Left renal pelvis (tissue), 4 donors: ENCODE results near the gene TBC1D8B. TPM values are rescaled to one million over a fixed set of nuclear protein-coding genes. Genes with fewer than 3 reads are reported as not detected.
A peak's percentile ranks its signal among the peaks of the same experiment; 100 is the strongest.
"Not testable (repeated sequence)": the region's sequence is repeated elsewhere in the genome, so short reads cannot be mapped to it uniquely, and the experiment has no call there.

Source experiments
- DNase-seq, 4 donors: peaks; one replicate each; pipeline ENCODE4 v3.0.0-alpha.2; 2013; ENCODE audit warnings: low read depth in 4 of 4, low spot score in 3 of 4
- polyA plus RNA-seq, 4 donors: library from polyadenylated mRNA; unstranded; fragments of 120-200 nt; gene quantifications; one replicate each; pipeline ENCODE4 v1.2.1, GENCODE V29; 2013; ENCODE audit not compliant: insufficient read length in 4 of 4

Gene TBC1D8B
- 10 to 100 TPM in 1 of 4 donors, 1 to 10 TPM in 3; 5.3 to 11.7 (median 6.8) TPM for polyA plus RNA-seq

DNA sequence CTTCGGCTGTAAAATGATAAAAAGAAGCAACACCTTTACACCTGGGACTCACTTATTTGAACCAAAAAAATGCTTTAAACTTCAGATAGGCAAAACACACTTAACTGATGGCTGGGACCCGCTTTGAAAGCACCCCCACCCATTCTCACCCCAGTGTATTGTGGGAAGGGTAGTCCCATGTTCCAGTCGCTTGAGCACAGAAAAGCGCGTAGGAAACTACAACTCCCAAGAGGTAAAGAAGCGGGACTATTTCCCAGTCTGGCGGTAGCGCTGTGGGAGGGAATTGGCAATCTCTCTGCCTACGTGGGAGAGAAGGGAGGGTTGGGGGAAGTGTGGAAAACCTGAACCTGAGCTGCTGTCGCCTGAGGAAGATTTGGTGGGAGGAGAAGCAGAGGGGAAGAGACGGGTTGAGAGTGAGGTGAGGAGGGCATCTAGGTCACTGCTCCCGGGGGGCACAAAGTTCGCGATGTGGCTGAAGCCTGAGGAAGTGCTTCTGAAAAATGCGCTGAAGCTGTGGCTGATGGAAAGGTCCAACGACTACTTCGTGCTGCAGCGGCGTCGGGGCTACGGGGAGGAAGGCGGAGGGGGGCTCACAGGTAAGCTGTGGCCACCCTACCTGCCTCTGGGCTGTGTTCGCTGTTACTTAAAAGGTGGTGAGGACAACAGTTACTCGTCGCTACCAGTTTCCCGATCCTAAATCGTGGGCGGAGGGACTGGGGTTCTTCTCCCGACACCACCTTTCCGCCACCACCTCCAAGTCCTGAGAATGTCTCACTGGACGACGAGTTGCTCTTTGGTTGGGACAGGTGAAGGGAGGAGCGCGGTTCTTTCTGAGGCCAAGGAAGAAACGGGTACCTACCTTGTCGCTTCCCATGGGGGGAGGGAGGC lies at the start of gene TBC1D8B:
TSS of gene TBC1D8B (plus strand) at position 286 of the 888 bp plus-strand sequence. CDS start at position 467, 181 bp downstream.
- DNase-seq: peak; percentile 73 to 81 (median 76)

DNA sequence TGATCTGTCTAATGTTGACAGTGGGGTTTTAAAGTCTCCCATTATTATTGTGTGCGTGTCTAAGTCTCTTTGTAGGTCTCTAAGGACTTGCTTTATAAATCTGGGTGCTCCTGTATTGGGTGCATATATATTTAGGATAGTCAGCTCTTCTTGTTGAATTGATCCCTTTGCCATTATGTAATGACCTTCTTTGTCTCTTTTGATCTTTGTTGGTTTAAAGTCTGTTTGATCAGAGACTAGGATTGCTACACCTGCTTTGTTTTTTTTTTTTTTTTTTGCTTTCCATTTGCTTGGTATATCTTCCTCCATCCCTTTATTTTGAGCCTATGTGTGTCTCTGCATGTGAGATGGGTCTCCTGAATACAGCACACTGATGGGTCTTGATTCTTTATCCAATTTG lies 33.2 kb upstream of the TBC1D8B start:
- not testable (repeated sequence) for DNase-seq

DNA sequence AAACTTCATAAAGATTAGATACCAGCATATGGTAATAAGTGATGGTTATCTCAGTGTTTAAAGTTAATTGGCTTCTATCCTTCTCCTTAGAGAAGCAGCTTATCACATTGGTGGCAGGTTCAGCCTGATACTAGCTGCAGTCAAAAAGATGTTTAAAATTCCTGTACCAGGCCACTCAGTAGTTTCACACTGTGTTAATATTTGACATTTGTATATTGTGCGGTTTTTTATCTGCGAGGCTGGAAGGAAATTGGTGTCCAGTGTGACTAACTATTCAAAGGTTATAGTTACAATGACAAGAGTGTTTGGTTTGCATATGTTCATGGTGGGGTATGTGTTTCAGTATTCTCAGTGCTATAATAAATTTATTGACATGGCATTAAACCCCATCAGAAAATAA lies 27.5 kb upstream of the TBC1D8B start:
- no peak for DNase-seq

DNA sequence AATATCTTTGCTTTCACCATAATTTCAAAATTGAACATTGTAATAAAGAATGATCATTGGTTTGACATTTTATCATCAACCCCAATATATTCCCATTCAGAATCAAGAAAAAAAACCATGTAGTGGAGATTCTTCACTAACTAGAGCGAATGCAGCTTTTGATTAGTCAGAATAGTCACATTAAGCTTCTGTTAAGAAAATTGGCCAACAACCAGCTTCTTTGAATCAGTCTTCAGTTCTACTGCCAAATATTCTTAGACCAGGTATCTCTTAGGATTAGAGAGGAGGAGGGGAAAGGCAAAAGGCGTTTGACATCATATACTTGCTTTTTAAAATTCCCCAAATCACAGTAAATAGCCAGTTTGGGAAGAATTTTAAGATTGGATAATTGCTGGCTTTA lies 22.2 kb upstream of the TBC1D8B start:
- no peak for DNase-seq

DNA sequence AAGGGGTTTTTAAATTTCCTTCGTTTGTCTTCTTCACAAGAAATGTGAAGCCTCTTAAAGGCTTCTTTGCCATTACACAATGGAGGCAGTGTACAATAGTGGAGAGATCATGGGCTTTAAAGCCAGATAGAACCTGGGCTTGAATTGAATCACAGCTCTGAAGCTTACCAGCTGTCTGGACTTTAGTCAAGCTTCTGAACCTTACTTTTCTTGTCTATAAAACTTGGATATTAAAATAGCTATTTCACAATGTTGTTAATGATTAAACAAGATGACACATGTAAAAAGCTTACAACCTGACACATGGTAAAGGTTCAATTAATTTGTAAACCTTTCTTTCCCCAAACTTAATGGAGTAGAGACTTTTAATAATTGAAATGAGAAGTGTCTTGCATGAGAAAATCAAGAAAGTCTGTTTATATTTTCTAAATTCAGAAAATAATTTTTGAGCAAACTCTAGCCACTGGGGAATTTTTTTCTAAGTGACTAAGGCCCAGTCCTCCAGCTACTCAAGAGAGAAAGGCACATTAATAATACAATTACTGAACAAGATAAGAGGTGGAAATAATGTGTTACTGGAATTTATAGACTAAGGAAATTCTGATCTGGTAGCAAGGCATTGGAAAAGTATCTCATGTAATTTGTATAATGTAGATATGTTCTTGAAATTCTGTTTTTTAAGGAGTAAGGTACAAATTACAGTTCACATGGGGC lies 21.7 kb upstream of the TBC1D8B start:
- DNase-seq: no peak

DNA sequence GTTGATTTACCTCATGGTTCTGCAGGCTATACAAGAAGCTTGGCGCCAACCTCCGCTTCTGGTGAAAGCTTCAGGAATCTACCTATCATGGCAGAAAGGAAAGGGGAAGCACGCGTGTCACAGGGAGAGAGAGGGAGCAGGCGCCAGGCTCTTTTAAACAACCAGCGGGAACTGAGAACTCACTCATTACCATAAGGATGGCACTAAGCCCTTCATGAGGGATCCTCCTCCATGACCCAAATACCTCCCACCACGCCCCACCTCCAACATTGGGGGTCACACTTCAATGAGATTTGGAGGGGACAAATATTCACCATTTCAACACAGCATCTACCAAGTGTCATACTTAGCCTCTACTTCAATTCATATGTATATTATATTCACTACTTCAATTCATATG lies 18.8 kb upstream of the TBC1D8B start:
- DNase-seq: no peak

DNA sequence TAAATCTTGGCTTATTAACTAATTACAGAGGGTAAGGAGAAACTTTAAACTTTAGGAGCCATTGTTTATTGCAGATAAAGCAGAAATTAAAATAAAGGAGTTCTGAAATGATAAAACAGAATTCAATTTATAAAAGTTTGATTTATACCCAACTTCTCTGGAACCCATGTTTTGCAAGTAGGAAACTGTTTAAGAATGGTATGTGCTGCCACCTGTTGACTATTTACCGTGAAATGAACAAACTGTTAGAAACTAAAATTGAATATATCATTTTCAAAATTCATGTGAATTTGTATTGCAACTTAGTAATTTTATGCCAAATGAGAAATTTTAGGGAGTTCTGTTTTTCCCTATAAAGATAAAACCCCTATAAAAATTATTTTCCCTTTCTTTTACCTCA lies 11.0 kb upstream of the TBC1D8B start:
- no peak for DNase-seq

DNA sequence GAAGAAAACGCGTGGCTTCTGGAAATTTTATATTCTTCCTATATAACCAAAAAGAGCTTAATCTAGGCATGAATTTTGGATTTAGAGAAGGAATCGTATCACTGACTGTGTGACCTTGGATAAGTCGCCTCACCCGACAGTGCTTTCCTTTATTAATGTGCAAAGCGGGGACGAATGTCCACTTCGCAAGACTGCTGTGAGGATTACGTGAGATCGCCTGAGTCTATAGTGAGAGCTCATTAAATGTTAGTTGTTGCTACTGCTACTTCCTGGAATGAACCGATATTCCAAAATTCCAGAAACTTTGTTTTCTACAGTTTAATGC lies 448 bp upstream of the TBC1D8B start:
- peak in 1 of 4 donors; percentile 14 for DNase-seq

DNA sequence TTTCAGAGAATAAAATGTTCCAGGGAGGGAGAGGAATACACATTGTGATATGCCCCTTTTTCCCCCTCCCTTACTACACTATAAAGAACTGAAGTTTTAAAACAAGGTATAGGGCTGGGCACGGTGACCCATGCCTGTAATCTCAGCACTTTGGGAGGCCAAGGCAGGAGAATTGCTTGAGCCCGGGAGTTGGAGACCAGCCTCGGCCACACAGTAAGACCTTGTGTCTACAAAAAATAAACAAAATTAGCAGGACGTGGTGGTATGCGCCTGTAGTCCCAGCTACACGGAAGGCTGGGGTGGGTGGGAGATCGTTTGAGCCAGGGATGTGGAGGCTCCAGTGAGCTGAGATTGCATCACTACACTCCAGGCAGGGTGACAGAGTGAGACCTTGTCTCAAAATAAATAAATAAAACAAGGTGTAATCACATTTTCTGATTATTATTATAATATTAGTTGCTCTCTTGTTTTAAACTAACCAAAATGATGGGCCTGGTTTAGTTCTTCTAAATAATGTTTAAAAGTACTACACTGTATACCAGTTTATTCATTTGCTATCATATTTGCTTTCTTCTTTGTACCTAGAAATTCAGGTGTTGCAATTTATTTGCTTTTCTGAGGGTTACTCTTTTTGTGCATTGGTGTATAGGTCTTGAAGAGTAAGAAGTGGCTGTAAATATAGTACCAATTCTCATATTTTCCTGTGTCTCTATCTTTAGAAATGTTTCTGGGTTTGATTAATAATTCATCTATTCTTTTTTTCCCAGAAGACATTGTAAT lies 8.8 kb downstream of the TBC1D8B start:
- DNase-seq: no peak

DNA sequence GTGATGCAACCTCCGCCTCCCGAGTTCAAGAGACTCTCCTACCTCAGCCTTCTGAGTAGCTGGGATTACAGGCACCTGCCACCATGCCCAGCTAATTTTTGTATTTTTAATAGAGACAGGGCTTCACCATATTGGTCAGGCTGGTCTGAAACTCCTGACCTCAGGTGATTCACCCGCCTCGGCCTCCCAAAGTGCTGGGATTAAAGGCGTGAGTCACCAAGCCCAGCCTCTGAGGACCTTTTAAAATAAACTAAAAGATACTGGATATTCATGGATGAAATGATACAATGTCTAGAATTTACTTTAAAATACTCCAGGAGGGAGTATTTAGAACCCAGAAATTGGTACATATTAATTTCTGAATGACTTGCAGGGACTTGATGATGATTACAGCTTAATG lies 10.5 kb downstream of the TBC1D8B start:
- DNase-seq: not testable (repeated sequence)

DNA sequence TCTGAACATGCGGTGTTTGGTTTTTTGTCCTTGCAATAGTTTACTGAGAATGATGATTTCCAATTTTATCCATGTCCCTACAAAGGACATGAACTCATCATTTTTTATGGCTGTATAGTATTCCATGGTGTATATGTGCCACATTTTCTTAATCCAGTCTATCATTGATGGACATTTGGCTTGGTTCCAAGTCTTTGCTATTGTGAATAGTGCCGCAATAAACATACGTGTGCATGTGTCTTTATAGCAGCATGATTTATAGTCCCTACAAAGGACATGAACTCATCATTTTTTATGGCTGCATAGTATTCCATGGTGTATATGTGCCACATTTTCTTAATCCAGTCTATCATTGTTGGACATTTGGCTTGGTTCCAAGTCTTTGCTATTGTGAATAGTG lies 11.6 kb downstream of the TBC1D8B start:
- not testable (repeated sequence) for DNase-seq

DNA sequence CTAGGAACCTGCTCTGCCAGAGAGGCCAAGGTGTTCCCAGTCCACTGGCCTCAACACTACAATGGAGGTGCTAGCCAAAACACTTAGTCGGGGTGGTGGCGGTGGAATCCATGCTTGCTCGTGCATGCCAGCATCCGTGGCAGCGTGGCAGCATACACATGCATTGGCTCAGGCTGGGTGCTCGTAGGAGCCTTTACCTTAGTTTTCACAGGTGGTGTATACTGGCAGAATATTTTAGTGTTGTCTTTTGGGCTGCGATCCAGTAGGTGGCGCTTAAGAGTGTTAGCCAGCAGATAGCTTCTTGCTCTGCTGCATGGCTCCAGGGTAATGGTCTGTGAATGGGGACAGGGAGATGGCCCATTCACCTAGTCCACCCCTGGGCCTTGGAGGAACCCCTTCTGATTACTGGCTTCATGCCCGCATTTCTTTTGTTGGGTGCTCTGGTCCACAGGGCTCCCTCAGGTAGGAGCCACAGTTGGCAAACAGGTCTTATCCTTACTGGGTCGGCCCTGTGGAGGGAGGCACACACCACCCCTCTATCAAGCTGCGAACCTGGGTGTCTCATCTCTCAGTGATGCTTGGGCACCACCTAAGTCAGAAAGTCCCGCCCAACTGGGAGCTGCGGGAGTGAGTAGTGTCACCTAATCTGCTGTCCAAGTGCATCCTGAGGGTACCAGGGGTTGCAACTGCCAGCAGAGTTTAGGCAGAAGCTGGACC lies 60.7 kb downstream of the TBC1D8B start:
- DNase-seq: no peak

DNA sequence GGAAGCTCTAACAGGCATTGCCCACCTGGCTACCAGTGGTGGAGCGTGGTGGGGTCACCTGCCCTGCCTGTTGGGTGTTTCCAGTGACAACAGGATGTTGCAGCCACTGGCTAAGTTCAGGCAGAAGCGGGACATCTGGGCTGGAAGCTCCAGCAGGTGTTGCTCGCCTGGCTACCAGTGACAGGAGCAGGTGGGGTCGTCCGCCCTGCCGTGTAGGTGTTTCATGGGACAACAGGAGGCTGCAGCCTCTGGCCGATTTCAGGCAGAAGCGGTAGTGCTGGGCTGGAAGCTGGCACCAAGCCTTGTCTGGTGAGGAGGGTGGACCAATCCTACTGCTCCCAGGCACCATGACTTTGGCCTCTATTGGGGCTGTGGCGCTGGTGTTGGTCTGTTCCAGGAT lies 61.2 kb downstream of the TBC1D8B start:
- no peak for DNase-seq

DNA sequence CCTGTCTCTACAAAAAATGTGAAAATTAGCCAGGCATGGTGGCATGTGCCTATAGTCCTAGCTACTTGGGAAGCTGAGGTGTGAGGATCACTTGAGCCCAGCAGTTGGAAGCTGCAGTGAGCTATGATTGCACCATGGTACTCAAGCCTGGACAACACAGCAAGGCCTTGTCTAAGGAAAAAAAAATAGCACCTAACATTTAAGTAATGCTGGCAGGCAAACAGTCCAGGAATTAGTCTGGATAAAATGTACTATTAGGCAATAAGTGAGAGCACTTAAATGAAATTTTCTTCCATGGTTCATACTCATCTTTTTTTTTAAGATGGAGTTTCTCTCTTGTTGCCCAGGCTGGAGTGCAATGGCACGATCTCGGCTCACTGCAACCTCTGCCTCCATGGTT lies 70.3 kb downstream of the TBC1D8B start:
- DNase-seq: not testable (repeated sequence)

DNA sequence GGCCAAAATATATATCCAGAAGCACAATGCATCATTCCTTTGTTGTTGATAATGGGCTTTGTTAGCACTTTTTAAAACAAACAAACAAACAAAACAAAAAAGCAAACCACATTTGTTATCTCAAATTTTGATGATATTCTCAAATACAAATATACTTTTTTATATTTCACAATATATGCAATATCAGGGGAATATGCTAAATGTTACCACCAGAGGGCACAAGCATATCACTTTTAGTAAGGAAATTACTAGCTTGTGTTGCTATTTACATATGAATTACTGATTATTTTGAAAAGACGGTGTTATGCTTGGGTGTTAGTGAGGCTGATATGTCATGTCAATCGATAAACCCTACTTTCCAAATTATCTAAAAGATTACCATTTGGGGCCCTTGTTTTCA lies 71.6 kb downstream of the TBC1D8B start:
- DNase-seq: no peak

DNA sequence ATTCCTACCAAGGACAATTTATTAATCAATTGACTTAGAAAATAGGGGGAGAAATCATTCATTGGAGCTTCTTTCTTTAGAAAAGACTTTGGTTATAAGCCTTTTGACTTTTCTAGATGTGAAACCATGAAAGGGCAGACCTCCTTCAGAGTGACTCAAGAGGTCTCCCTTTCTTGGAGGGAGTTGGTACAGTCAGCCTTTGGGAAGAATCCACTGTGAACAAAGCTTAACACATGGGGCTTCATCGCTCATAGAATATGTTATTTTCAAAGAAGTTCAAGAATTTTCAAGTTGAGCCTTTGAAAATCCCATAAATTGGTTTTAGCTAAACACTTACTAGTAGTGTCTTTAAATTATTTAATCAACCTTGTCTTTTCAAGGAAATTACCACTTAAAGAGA lies 72.7 kb downstream of the TBC1D8B start:
- no peak for DNase-seq

DNA sequence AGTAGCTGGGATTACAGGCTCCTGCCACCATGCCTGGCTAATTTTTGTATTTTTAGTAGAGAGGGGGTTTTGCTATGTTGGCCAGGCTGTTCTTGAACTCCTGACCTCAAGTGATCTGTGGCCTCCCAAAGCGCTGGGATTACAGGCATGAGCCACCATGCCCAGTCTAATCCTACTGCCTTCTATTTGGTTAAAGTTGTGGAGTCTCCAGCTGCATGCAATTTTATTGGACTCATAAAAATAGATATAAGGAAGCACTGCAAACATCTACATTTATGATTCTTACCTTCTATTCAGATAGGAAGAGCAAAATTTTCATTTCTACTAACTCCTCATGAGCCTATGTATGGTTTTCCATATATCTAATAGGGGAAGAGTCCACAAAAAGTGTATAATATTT lies 87.0 kb downstream of the TBC1D8B start:
- DNase-seq: no peak

DNA sequence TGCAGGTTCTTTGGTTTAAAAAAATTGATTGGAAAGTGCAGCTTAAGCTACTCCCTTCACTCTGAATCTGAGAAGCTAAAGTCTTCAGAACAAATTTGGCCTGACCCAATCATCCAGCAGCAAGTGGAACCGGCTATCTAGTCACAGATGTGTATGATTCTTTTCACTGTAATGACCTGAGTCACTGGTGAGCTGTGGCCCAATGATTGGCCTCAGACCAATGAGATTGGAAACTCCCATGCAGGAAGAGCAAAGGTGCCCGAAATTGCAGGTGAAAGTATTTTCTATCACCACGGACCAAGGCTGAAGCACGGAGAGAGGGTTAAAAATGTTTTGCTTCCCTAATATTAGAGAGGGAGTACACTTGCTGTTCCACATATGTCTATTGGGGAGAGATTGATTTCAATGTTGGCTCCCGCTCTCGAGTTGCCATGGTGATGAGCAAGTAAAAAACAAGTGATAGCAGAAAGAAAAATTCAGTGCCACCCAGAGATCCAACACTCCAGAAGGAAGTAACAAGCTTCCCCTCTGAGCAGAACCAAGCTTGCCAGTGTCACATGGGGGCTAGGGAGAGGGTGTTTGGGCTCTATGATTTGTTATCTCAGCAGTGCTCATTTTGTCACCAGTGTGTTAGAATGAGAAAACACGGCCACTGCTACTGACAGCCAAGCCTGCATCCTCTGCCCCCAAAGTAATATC lies 89.4 kb downstream of the TBC1D8B start:
- no peak for DNase-seq

DNA sequence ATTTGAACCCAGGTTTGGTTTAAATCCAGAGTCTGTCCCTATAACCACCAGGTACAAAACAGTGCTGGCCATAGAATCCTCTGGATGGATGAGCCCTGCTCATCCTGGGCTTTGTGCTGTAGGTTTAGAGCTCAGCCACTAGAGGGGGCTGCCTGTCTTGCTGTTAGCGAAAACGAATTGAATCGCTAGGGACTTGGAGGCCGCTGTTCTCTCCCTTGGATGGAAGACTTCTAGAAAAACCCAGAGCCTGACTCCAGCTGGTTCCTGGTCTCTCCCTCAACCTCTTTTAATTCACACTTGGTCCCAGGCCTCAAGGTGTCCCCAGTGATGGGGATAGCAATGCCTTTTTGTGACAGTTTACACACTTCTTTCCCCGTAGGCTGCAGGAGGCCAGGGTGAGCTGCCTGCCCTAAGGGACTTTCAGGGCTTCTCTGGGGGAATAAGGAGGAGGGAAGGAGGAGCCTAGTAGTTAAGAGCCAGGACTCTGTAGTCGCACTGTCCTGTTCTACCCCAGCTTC lies 92.0 kb downstream of the TBC1D8B start:
- DNase-seq: peak in 1 of 4 donors; percentile 29

DNA sequence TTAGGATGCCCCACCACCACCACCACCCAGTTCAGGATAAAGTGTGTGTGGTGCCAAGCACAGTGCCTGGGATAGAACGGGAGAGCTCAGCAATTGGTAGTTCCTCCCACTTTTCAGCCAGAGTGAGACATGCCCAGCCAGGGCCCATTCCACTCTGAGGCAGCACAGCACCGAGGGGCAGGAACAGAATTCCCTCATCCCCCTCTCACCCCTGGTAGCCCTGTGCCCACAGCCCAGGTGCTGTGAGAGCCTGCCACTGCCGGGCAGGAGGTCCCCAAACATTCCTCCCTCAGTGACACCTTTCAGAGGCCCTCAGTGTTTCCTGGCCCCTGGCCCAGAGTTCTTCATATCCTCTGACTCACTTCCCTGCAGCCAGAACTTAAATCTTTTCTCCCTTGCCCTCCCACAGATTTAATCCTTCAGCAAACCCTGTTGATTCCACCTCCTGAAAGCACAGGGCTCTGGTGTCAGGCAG lies 92.5 kb downstream of the TBC1D8B start:
- DNase-seq: no peak
